SK-N-SH (cell line): ENCODE results near the gene CDKN3. TPM values are rescaled to one million over a fixed set of nuclear protein-coding genes. Genes with fewer than 3 reads are reported as not detected.

Source experiments
- CTCF ChIA-PET: fragments of 300-600, 350-600 bp; formaldehyde crosslinking; extraction: SDS; loops from one replicate; lab custom pipeline; 2021; lab: Yijun Ruan, JAX
- POLR2A ChIA-PET: fragments of 350-600 bp; sonication (Branson Sonifier 250); formaldehyde crosslinking; extraction: SDS; loops from one replicate; lab custom pipeline; 2020; ENCODE audit warnings: antibody characterized with exemption, inconsistent platforms; lab: Yijun Ruan, JAX
- DNase-seq: peaks from one replicate; pipeline ENCODE4 v3.0.0; 2012
- H2AFZ ChIP-seq: fragments of 200-600 bp; sonication (generic); 2 replicates; pipeline ENCODE4 v1.8.1; 2016; ENCODE audit warnings: antibody characterized with exemption, mild to moderate bottlenecking, low read depth
- H3F3A ChIP-seq: fragments of 200-600 bp; sonication (generic); replicated peaks from 2 replicates; pipeline ENCODE3; 2016; ENCODE audit warnings: antibody characterized with exemption, mild to moderate bottlenecking; ENCODE audit not compliant: insufficient read depth
- H3K27ac ChIP-seq, 2 experiments: fragments of 200-500 bp in 1 of 2; fragments of 200-600 bp in 1 of 2; sonication (Bioruptor generic) in 1 of 2; sonication (generic), shearing (Covaris generic) in 1 of 2; 2 replicates each; pipeline versions ENCODE4 v1.5.1 to v1.6.1; 2014 to 2016; ENCODE audit warnings: low read depth in 2 of 2, inconsistent platforms in 1 of 2, low read length in 1 of 2, mild to moderate bottlenecking in 1 of 2, mixed read lengths in 1 of 2
- H3K27me3 ChIP-seq: fragments of 200-600 bp; sonication (generic), shearing (Covaris generic); 2 replicates; pipeline ENCODE4 v1.6.1; 2016; ENCODE audit warnings: mixed run types; ENCODE audit not compliant: insufficient read depth
- H3K36me3 ChIP-seq, 2 experiments: fragments of 200-500 bp in 1 of 2; fragments of 200-600 bp in 1 of 2; sonication (Bioruptor generic) in 1 of 2; sonication (generic) in 1 of 2; replicated peaks in 1 of 2; 2 replicates each; pipeline versions ENCODE3 to v1.5.1; 2014 to 2016; ENCODE audit warnings: low read length in 1 of 2, mild to moderate bottlenecking in 1 of 2; ENCODE audit not compliant: insufficient read depth in 2 of 2, control insufficient read depth in 1 of 2
- H3K4me1 ChIP-seq, 2 experiments: fragments of 200-500 bp in 1 of 2; fragments of 200-600 bp in 1 of 2; sonication (Bioruptor generic) in 1 of 2; sonication (generic), shearing (Covaris generic) in 1 of 2; 2 replicates each; pipeline versions ENCODE4 v1.5.1 to v1.6.1; 2014 to 2016; ENCODE audit warnings: low read depth in 1 of 2, low read length in 1 of 2, mixed run types in 1 of 2; ENCODE audit not compliant: insufficient read depth in 2 of 2, control insufficient read depth in 1 of 2
- H3K4me2 ChIP-seq: fragments of 200-600 bp; sonication (generic), shearing (Covaris generic); 2 replicates; pipeline ENCODE4 v1.6.1; 2017; ENCODE audit warnings: mixed run types
- H3K4me3 ChIP-seq, 2 experiments: fragments of 200-500 bp in 1 of 2; fragments of 200-600 bp in 1 of 2; sonication (Bioruptor generic) in 1 of 2; sonication (generic), shearing (Covaris generic) in 1 of 2; 2 replicates each; pipeline versions ENCODE4 v1.5.1 to v1.8.1; 2014 to 2016; ENCODE audit warnings: low read depth in 2 of 2, inconsistent platforms in 1 of 2, low read length in 1 of 2, mild to moderate bottlenecking in 1 of 2, mixed read lengths in 1 of 2, moderate library complexity in 1 of 2
- H3K79me2 ChIP-seq: fragments of 200-600 bp; sonication (generic); 2 replicates; pipeline ENCODE4 v1.8.1; 2017; ENCODE audit warnings: mild to moderate bottlenecking; ENCODE audit not compliant: insufficient read depth
- H3K9ac ChIP-seq: fragments of 200-600 bp; sonication (generic); 2 replicates; pipeline ENCODE4 v1.6.1; 2017; ENCODE audit warnings: mixed run types
- H3K9me2 ChIP-seq: fragments of 200-600 bp; sonication (generic); 2 replicates; pipeline ENCODE4 v1.6.1; 2017; ENCODE audit warnings: mixed run types
- H3K9me3 ChIP-seq: fragments of 200-600 bp; sonication (generic); 2 replicates; pipeline ENCODE4 v1.6.1; 2017; ENCODE audit warnings: mixed run types, mild to moderate bottlenecking, moderate library complexity
- H4K20me1 ChIP-seq: fragments of 200-600 bp; sonication (generic); 2 replicates; pipeline ENCODE4 v1.6.1; 2017; ENCODE audit warnings: mild to moderate bottlenecking, mixed run types; ENCODE audit not compliant: insufficient read depth
- EP300 ChIP-seq, 2 experiments: IDR thresholded peaks; 2 replicates each; pipeline versions ENCODE4 v1.4.0 to v1.6.1; 2012; ENCODE audit warnings: borderline replicate concordance in 1 of 2, low read depth in 1 of 2, low read length in 1 of 2
- FOXJ3 ChIP-seq: sonication (generic); formaldehyde crosslinking; IDR thresholded peaks from 2 replicates; pipeline ENCODE4 v1.5.1; 2020; ENCODE audit warnings: mild to moderate bottlenecking, missing genetic modification reagents
- MXI1 ChIP-seq: IDR thresholded peaks from 2 replicates; pipeline ENCODE4 v1.6.1; 2012; ENCODE audit warnings: mild to moderate bottlenecking, low read depth, low read length, improper control_type of control experiment
- RFX5 ChIP-seq: IDR thresholded peaks from 2 replicates; pipeline ENCODE4 v1.6.1; 2012; ENCODE audit warnings: mild to moderate bottlenecking, improper control_type of control experiment, low read length
- TAF1 ChIP-seq: IDR thresholded peaks from 2 replicates; pipeline ENCODE4 v1.6.1; 2012; ENCODE audit warnings: low read depth, mild to moderate bottlenecking, low read length, moderate library complexity, borderline replicate concordance
- WGBS: methylation state at CpG from one replicate; pipeline ENCODE4 v1.1.6; 2017; ENCODE audit warnings: low lambda C conversion rate; 5-methylcytosine and 5-hydroxymethylcytosine counted together
- polyA plus RNA-seq, 3 experiments: library from polyadenylated mRNA; depleted of rRNA; stranded (reverse); fragments of >200 nt; gene quantifications; 2 replicates each; pipeline ENCODE4 v1.2.3, GENCODE V29; 2012
- TF ChIP-seq, protein P1 (sequence below): fragments of 150-350 bp; IDR thresholded peaks from 2 replicates; pipeline ENCODE4 v1.6.1; 2017; ENCODE audit warnings: antibody characterized with exemption, low read length, low read depth, borderline replicate concordance
- TF ChIP-seq, protein P2 (sequence below): IDR thresholded peaks from 2 replicates; pipeline ENCODE4 v1.4.0; 2012; ENCODE audit warnings: low read depth, borderline replicate concordance
- TF ChIP-seq, protein P3 (sequence below): IDR thresholded peaks from 2 replicates; pipeline ENCODE4; 2012

The CDKN3 gene
- polyA plus RNA-seq, 1 of the 3 experiments (the other 2 are of a cell fraction): 26.7 TPM

DNA sequence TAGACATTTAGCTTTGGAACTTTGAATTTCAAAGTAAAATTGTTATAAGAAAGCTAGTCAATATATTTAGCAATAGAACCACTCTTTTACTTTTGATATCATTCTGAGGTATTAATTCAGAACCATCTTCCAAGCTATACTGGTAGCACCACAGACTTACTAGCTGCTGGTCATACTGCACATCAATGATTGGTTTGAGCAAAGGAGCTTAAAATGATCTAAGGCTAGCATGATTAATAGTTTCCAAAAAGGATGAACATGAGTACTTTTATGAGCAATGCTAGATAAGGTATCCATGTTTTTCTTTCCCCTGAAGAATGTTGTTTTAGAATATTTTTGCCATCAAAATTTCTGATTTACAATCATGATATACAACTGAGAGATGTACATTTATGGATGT lies 27.2 kb downstream of the CDKN3 start:
- ChIA-PET POLR2A (no interaction called here), CTCF (interaction anchor here (1.1 to 2.6 kb wide), 5 partner anchors 11 to 494 kb away, joined by 3 to 8 read pairs (median 4); partner anchors contain the start of gene CNIH1)
- no peaks in the 10 kb centered on the region for H4K20me1 ChIP-seq

DNA sequence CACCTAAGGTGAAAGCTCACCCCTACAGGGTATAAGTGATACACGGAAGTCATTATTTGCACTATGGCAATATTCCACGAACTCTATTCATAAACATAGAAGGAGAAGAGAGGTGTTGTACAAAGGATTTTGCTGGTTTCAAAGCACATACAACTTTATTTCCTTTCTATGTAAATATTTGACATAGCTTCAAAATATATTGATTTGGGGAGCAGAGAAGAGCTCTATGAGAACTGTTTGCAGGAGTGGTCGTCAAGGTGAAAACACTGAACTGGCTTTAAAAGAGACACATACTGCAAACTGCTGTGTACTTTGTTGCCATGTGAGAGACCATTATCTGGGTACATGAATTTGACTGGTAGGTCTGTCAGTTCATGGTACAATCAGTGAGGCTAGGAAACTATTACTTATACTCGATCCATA lies 27.7 kb downstream of the CDKN3 start:
- 93% methylated on average over 4 of the region's 4 CpGs for WGBS
- H3K79me2 ChIP-seq: peaks cover 4% of the 10 kb centered on the region; the same call in 1 of the 2 replicates
- no peak overlapping the region for H3K9ac ChIP-seq
- no peaks in the 10 kb centered on the region for H4K20me1 ChIP-seq
- H2AFZ ChIP-seq: no peak overlapping the region
- no peak for DNase-seq
- no peaks in the 10 kb centered on the region for H3K9me2 ChIP-seq
- H3K4me1 ChIP-seq: no peaks in the 10 kb centered on the region; a peak in 1 of 4 replicates
- ChIA-PET POLR2A (no interaction called here), CTCF (interaction anchor here (1.1 to 2.6 kb wide), 4 partner anchors 11 to 494 kb away, joined by 3 to 8 read pairs (median 4); partner anchors contain the start of gene CNIH1)
- H3K4me3 ChIP-seq: no peak overlapping the region
- no peak overlapping the region for H3K4me2 ChIP-seq
- TF ChIP-seq, protein P1, sequence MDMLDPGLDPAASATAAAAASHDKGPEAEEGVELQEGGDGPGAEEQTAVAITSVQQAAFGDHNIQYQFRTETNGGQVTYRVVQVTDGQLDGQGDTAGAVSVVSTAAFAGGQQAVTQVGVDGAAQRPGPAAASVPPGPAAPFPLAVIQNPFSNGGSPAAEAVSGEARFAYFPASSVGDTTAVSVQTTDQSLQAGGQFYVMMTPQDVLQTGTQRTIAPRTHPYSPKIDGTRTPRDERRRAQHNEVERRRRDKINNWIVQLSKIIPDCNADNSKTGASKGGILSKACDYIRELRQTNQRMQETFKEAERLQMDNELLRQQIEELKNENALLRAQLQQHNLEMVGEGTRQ: no peak
- no peak for TF ChIP-seq FOXJ3
- TF ChIP-seq MXI1: no peak
- no peak overlapping the region for H3K27ac ChIP-seq
- H3K9me3 ChIP-seq: no peaks in the 10 kb centered on the region
- H3K36me3 ChIP-seq: peaks cover 48 to 55% of the 10 kb centered on the region in 2 experiments
- no peaks in the 10 kb centered on the region for H3K27me3 ChIP-seq
- peaks cover 14% of the 10 kb centered on the region for H3F3A ChIP-seq

More for the DNA sequence above, 27.2 kb downstream of the CDKN3 start:
- H3K36me3 ChIP-seq: peaks cover 47 to 51% of the 10 kb centered on the region in 2 experiments
- no peak overlapping the region for H2AFZ ChIP-seq
- H3K27ac ChIP-seq: no peak overlapping the region; a peak in 1 of 4 replicates
- H3K79me2 ChIP-seq: no peaks in the 10 kb centered on the region; the same call in 1 of the 2 replicates
- H3K27me3 ChIP-seq: no peaks in the 10 kb centered on the region
- no peaks in the 10 kb centered on the region for H3K9me2 ChIP-seq
- H3K4me1 ChIP-seq: no peaks in the 10 kb centered on the region; a peak in 1 of 4 replicates
- no peak for DNase-seq
- no peak for TF ChIP-seq TAF1
- peaks cover 14% of the 10 kb centered on the region for H3F3A ChIP-seq
- H3K4me2 ChIP-seq: no peak overlapping the region
- H3K9me3 ChIP-seq: no peaks in the 10 kb centered on the region
- H3K4me3 ChIP-seq: no peak overlapping the region
- H3K9ac ChIP-seq: no peak overlapping the region

DNA sequence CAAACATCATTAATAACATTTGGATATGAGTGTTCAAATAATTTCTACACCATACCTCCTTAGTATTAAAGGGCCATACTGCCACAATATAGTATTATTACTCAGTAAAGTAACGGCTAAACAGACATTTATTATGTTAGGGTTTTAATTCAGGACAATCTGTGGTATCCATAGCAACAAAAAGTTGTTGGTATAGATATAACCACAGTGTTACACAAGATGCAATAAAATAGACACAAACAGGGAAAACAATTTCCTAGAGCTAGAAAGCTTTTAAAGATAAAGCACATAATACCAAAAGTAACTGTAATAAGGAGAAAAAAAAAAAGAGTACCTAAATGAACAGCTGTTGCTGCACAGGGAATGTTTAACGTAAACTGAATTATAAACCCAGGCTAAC lies 28.3 kb downstream of the CDKN3 start:
- Histone ChIP-seq H3K36me3 (peaks cover 54 to 60% of the 10 kb centered on the region in 2 experiments), H3K4me2 (no peak overlapping the region), H3K27me3 (no peaks in the 10 kb centered on the region), H3K27ac (no peak overlapping the region), H3K79me2 (peaks cover 9% of the 10 kb centered on the region; the same call in 1 of the 2 replicates), H3F3A (peaks cover 11% of the 10 kb centered on the region), H3K9me3 (no peaks in the 10 kb centered on the region), H3K4me3 (no peak overlapping the region), H3K9ac (no peak overlapping the region), H2AFZ (no peak overlapping the region), H3K9me2 (no peaks in the 10 kb centered on the region), H4K20me1 (no peaks in the 10 kb centered on the region), H3K4me1 (no peaks in the 10 kb centered on the region; a peak in 1 of 4 replicates)
- DNase-seq: no peak
- WGBS: 94% methylated on average over 2 of the region's 2 CpGs
- POLR2A ChIA-PET: no interaction called here
- CTCF ChIA-PET: interaction anchor here (1.7 to 2.6 kb wide), 2 partner anchors 17 to 58 kb away, joined by 4 to 8 read pairs; partner anchors contain the start of gene CNIH1
- TF ChIP-seq EP300 (IDR thresholded peaks at IDR 0.05; ENCODE audit: borderline replicate concordance in 1 of 2, low read depth in 1 of 2, low read length in 1 of 2) (no peak), RFX5 (no peak)
- TF ChIP-seq, protein P2, sequence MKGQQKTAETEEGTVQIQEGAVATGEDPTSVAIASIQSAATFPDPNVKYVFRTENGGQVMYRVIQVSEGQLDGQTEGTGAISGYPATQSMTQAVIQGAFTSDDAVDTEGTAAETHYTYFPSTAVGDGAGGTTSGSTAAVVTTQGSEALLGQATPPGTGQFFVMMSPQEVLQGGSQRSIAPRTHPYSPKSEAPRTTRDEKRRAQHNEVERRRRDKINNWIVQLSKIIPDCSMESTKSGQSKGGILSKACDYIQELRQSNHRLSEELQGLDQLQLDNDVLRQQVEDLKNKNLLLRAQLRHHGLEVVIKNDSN: no peak
- TF ChIP-seq, protein P3, sequence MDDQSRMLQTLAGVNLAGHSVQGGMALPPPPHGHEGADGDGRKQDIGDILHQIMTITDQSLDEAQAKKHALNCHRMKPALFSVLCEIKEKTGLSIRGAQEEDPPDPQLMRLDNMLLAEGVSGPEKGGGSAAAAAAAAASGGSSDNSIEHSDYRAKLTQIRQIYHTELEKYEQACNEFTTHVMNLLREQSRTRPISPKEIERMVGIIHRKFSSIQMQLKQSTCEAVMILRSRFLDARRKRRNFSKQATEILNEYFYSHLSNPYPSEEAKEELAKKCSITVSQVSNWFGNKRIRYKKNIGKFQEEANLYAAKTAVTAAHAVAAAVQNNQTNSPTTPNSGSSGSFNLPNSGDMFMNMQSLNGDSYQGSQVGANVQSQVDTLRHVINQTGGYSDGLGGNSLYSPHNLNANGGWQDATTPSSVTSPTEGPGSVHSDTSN: no peak
